Stimulated activated CD4-positive, alpha-beta T cell treated with anti-CD3 and anti-CD28 coated beads, Interleukin-12 subunit alpha, Interleukin-12 subunit beta, amount 100 ng/mL, for 48 hours (primary cell): Measurements from ENCODE around the gene EPAS1.

Experiments used
- DNase-seq, 3 donors: peaks; one replicate each; pipeline ENCODE4 v3.0.0-alpha.2; 2020; ENCODE audit warnings: low read depth in 2 of 3, low spot score in 1 of 3

The EPAS1 gene

GRCh38 chr2:46273225-46273863 is 23.9 kb upstream of the EPAS1 start:
- no peak for DNase-seq

GRCh38 chr2:46273919-46274318 is 23.3 kb upstream of the EPAS1 start:
- no peak for DNase-seq

GRCh38 chr2:46274586-46274985 is 22.6 kb upstream of the EPAS1 start:
- no peak for DNase-seq

- no peak for DNase-seq
Measured at GRCh38 chr2:46275995-46276394, 21.2 kb upstream of the EPAS1 start.

- no peak for DNase-seq
Measured at GRCh38 chr2:46276642-46277041, 20.6 kb upstream of the EPAS1 start.

- no peak for DNase-seq
Measured at GRCh38 chr2:46277431-46278190, 19.6 kb upstream of the EPAS1 start.

- no peak for DNase-seq
Measured at GRCh38 chr2:46278952-46279351, 18.3 kb upstream of the EPAS1 start.

- DNase-seq: no peak
Measured at GRCh38 chr2:46281939-46282338, 15.3 kb upstream of the EPAS1 start.

GRCh38 chr2:46283693-46284092 is 13.5 kb upstream of the EPAS1 start:
- no peak for DNase-seq

- DNase-seq: no peak
Measured at GRCh38 chr2:46284260-46284659, 12.9 kb upstream of the EPAS1 start.

- DNase-seq: no peak
Measured at GRCh38 chr2:46284796-46285195, 12.4 kb upstream of the EPAS1 start.

GRCh38 chr2:46286715-46287114 is 10.5 kb upstream of the EPAS1 start:
- no peak for DNase-seq

- DNase-seq: no peak
Measured at GRCh38 chr2:46290078-46290477, 7.1 kb upstream of the EPAS1 start.

GRCh38 chr2:46293466-46293865 is 3.7 kb upstream of the EPAS1 start:
- no peak for DNase-seq

GRCh38 chr2:46294176-46294836 is 2.9 kb upstream of the EPAS1 start:
- DNase-seq: no peak

GRCh38 chr2:46296216-46296839 is 879 bp upstream of the EPAS1 start:
- no peak for DNase-seq

GRCh38 chr2:46297546-46298271 is 502 bp downstream of the EPAS1 start:
- peak in 2 of 3 donors; percentile 45 to 46 for DNase-seq

- DNase-seq: no peak
Measured at GRCh38 chr2:46298272-46298521, 990 bp downstream of the EPAS1 start.

- DNase-seq: no peak
Measured at GRCh38 chr2:46298522-46299353, 1.5 kb downstream of the EPAS1 start.

- DNase-seq: no peak
Measured at GRCh38 chr2:46299365-46300263, 2.4 kb downstream of the EPAS1 start.
